HepG2 (cell line): Measurements from ENCODE around the gene PDCD5. TPM values are rescaled to one million over a fixed set of nuclear protein-coding genes. Genes with fewer than 3 reads are reported as not detected.

Experiments
- ATAC-seq: fragments of 200-7000 bp; cut with Tn5 transposase; 3 replicates; pipeline ENCODE4 v1.9.1; 2020; ENCODE audit warnings: mild to moderate bottlenecking, moderate library complexity
- BruUV-seq: library from RNA; stranded (reverse); fragments of 400-500 nt; replicated peaks from 2 replicates; lab custom pipeline; 2021; lab: Mats Ljungman, UMichigan
- CTCF ChIA-PET: fragments of 300-600 bp; formaldehyde crosslinking; extraction: SDS; loops from one replicate; lab custom pipeline; 2021; ENCODE audit warnings: low total read pairs, inconsistent platforms, low intra/inter-chr PET ratio; lab: Yijun Ruan, JAX
- POLR2A ChIA-PET: fragments of 350-600 bp; sonication (Branson Sonifier 250); formaldehyde crosslinking; loops from one replicate; lab custom pipeline; 2020; ENCODE audit warnings: antibody characterized with exemption, inconsistent platforms; lab: Yijun Ruan, JAX
- DNase-seq: peaks from one replicate; pipeline ENCODE4 v3.0.0-alpha.2; 2015; ENCODE audit warnings: low spot score
- FAIRE-seq: peaks from 3 replicates; lab custom pipeline; 2011; peaks lifted over from hg19 to GRCh38; lab: Jason Lieb, UNC
- H2AFZ ChIP-seq: one replicate; pipeline ENCODE4 v1.6.1; 2011; ENCODE audit warnings: low read length, inconsistent platforms
- H3K27ac ChIP-seq: fragments of 300-600 bp; 3 replicates; pipeline ENCODE4 v1.8.0; 2011; ENCODE audit warnings: mixed run types, mild to moderate bottlenecking, mixed read lengths, low read length, inconsistent platforms; ENCODE audit not compliant: insufficient read depth; ENCODE audit errors: extremely low read length
- H3K27me3 ChIP-seq, 2 experiments: fragments of 200-600 bp in 1 of 2; 2 replicates in 1 of 2; 3 replicates in 1 of 2; pipeline versions ENCODE4 v1.6.0 to v1.8.0; 2011; ENCODE audit warnings: low read length in 2 of 2, mild to moderate bottlenecking in 2 of 2, moderate library complexity in 2 of 2, inconsistent platforms in 1 of 2; ENCODE audit not compliant: insufficient read depth in 2 of 2, control insufficient read depth in 1 of 2
- H3K36me3 ChIP-seq, 2 experiments: fragments of 200-600 bp in 1 of 2; replicated peaks in 1 of 2; 2 replicates in 1 of 2; 3 replicates in 1 of 2; pipeline versions ENCODE4 v1.5.1 to v1.8.0; 2011; ENCODE audit warnings: low read length in 2 of 2, inconsistent platforms in 1 of 2; ENCODE audit not compliant: insufficient read depth in 2 of 2, control insufficient read depth in 1 of 2
- H3K4me1 ChIP-seq: 2 replicates; pipeline ENCODE4 v1.5.1; 2012; ENCODE audit warnings: low read length, inconsistent platforms; ENCODE audit not compliant: insufficient read depth
- H3K4me2 ChIP-seq: 2 replicates; pipeline ENCODE4 v1.6.0; 2011; ENCODE audit warnings: low read depth, low read length, inconsistent platforms
- H3K4me3 ChIP-seq, 3 experiments: fragments of 200-600 bp in 1 of 3; sonication (generic), shearing (Covaris generic) in 1 of 3; replicated peaks in 1 of 3; 2 replicates each; pipeline ENCODE4 v1.5.1; 2011 to 2016; ENCODE audit warnings: low read length in 3 of 3, inconsistent platforms in 2 of 3, low read depth in 2 of 3, mild to moderate bottlenecking in 2 of 3, control low read depth in 1 of 3, mixed read lengths in 1 of 3; ENCODE audit not compliant: insufficient read depth in 1 of 3
- H3K79me2 ChIP-seq: one replicate; pipeline ENCODE4 v1.6.1; 2011; ENCODE audit warnings: low read length, inconsistent platforms; ENCODE audit not compliant: insufficient read depth
- H3K9ac ChIP-seq: 2 replicates; pipeline ENCODE4 v1.6.0; 2011; ENCODE audit warnings: mild to moderate bottlenecking, low read depth, low read length, inconsistent platforms; ENCODE audit not compliant: insufficient read depth
- H3K9me3 ChIP-seq: 2 replicates; pipeline ENCODE4 v1.5.1; 2012; ENCODE audit warnings: mild to moderate bottlenecking, low read length
- H4K20me1 ChIP-seq: 2 replicates; pipeline ENCODE4 v1.6.0; 2011; ENCODE audit warnings: inconsistent platforms, mild to moderate bottlenecking, low read length, moderate library complexity; ENCODE audit not compliant: insufficient read depth
- BATF2 ChIP-seq: sonication (generic); formaldehyde crosslinking; IDR thresholded peaks from 2 replicates; pipeline ENCODE4 v1.8.0; 2022; ENCODE audit warnings: mild to moderate bottlenecking, missing genetic modification reagents, moderate library complexity
- FOXA1 ChIP-seq, 2 experiments: fragments of 450-650 bp in 1 of 2; sonication (generic) in 1 of 2; formaldehyde crosslinking in 1 of 2; IDR thresholded peaks; 2 replicates each; pipeline versions ENCODE4 v1.4.0 to v1.6.1; 2016 to 2020; ENCODE audit warnings: missing genetic modification reagents in 1 of 2
- IRF9 ChIP-seq: sonication (generic); formaldehyde crosslinking; IDR thresholded peaks from 2 replicates; pipeline ENCODE4 v1.8.0; 2022; ENCODE audit warnings: missing genetic modification reagents, mild to moderate bottlenecking, borderline replicate concordance
- REST ChIP-seq, 2 experiments: IDR thresholded peaks; 2 replicates each; pipeline ENCODE4 v1.6.1; 2011 to 2012; ENCODE audit warnings: low read length in 2 of 2, borderline replicate concordance in 1 of 2, low read depth in 1 of 2, mild to moderate bottlenecking in 1 of 2, moderate library complexity in 1 of 2
- RFX1 ChIP-seq: fragments of 450-650 bp; IDR thresholded peaks from 2 replicates; pipeline ENCODE4 v1.6.1; 2017
- WGBS: methylation state at CpG from one replicate; pipeline ENCODE4 v1.1.6; 2017; ENCODE audit warnings: low lambda C conversion rate; 5-methylcytosine and 5-hydroxymethylcytosine counted together
- in situ Hi-C: cut with HindIII; loops from 2 replicates; pipeline ENCODE4 v1.10.0; 2017; ENCODE audit warnings: low pct_unique_long_range_greater_than_20kb; ENCODE audit not compliant: extremely low pct_ligation_motif_present
- intact Hi-C: fragments of 100-400 bp; cut with micrococcal nuclease; formaldehyde crosslinking; loops from one replicate; pipeline ENCODE4 v1.10.0; 2022; ENCODE audit not compliant: unreplicated experiment
- polyA plus RNA-seq, 8 experiments: library from polyadenylated mRNA; depleted of rRNA in 3 of 8; stranded (reverse) in 7 of 8; unstranded in 1 of 8; fragments of >200 nt; fragmentation: Illumina TruSeq in 4 of 8; extraction: Trizol in 4 of 8; gene quantifications; 2 replicates each; pipeline versions ENCODE4 v1.2.1 to v1.2.3, GENCODE V29; 2011 to 2016; ENCODE audit warnings: low read depth in 4 of 8, missing spikeins in 1 of 8, mixed read lengths in 1 of 8; ENCODE audit not compliant: insufficient read depth in 1 of 8
- total RNA-seq, 5 experiments: library from RNA; depleted of rRNA; stranded (reverse); fragments of >200 nt; fragmentation: Illumina TruSeq; extraction: Trizol; gene quantifications; 2 replicates each; pipeline ENCODE4 v1.2.3, GENCODE V29; 2016; ENCODE audit warnings: low read depth in 1 of 5

The PDCD5 gene
- total and polyA plus RNA-seq, 2 of the 13 experiments (the other 11 are each of a cell fraction or from before 2014, with no cell fraction given): 56.3 to 332 TPM

GRCh38 chr19:32537580-32537979 is 43.4 kb upstream of the PDCD5 start:
- ChIA-PET POLR2A (no interaction called here), CTCF (no interaction called here)
- DNase-seq (no peak), ATAC-seq (no peak), FAIRE-seq (no peak)
- H3K9ac ChIP-seq: no peak overlapping the region
- 28% methylated on average over 5 of the region's 5 CpGs for WGBS
- H3K4me1 ChIP-seq: peaks cover 30% of the 10 kb centered on the region
- H3K27ac ChIP-seq: no peak overlapping the region
- no peak overlapping the region for H3K4me2 ChIP-seq
- BruUV-seq: no TSS peak
- no peaks in the 10 kb centered on the region for H3K79me2 ChIP-seq
- H3K9me3 ChIP-seq: peaks cover 4% of the 10 kb centered on the region; the same call in 1 of the 2 replicates
- H4K20me1 ChIP-seq: no peaks in the 10 kb centered on the region; the same call in 1 of the 2 replicates
- no peak overlapping the region for H3K4me3 ChIP-seq
- in situ Hi-C loops (no loop called here), intact Hi-C loops (no loop called here)
- TF ChIP-seq FOXA1 (IDR thresholded peaks at IDR 0.05) (no peak), FOXA1 (CRISPR knock-in tag; IDR thresholded peaks at IDR 0.05) (no peak), REST (IDR thresholded peaks at IDR 0.05; ENCODE audit: borderline replicate concordance in 1 of 2, low read depth in 1 of 2, low read length in 2 of 2) (peak in 1 of 2 experiments; percentile 57; a peak in 2 of 4 replicates), RFX1 (peak; percentile 22; the same call in 1 of the 2 replicates), IRF9 (CRISPR knock-in tag) (no peak), BATF2 (CRISPR knock-in tag) (no peak)
- H2AFZ ChIP-seq: no peak overlapping the region
- no peaks in the 10 kb centered on the region for H3K27me3 ChIP-seq
- H3K36me3 ChIP-seq: no peaks in the 10 kb centered on the region
